ENCODE measurements around the gene NECTIN1. TPM values are rescaled to one million over a fixed set of nuclear protein-coding genes. Genes with fewer than 3 reads are reported as not detected.

NECTIN1 gene
- total RNA-seq, 1 experiment from 2014 or later = 23.8 TPM

DNA sequence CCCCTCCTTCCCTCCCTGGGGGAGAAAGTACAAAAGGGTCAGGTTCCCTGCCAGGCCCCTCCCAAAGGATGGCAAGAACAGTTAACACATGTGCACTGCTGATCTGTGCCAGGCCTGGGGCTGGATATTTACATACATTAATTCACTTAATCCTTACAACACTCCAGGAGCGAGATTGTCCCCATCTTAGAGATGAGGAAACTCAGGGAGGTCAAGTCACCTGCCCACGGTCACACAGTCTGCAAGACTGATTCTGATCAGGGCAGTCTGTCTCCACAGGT lies 36.5 kb downstream of the NECTIN1 start:
- no peak overlapping the region for H3K27ac ChIP-seq (ENCODE audit: low read depth, low read length)
- no peaks in the 10 kb centered on the region for H3K36me3 ChIP-seq (ENCODE audit: control insufficient read depth in 1 of 2, insufficient read depth in 2 of 2, low read length in 2 of 2)
- ATAC-seq (no peak), DNase-seq (ENCODE audit: low read depth, low spot score) (no peak)
- no TSS peak for BruUV-seq (replicated peaks)
- H3K9me3 ChIP-seq (ENCODE audit: control insufficient read depth in 1 of 2, insufficient read depth in 1 of 2, low read depth in 1 of 2, low read length in 2 of 2) = no peaks in the 10 kb centered on the region
- H4K20me1 ChIP-seq (ENCODE audit: insufficient read depth) = no peaks in the 10 kb centered on the region
- intact Hi-C loops (cut with micrococcal nuclease) = no loop called here
- H3K27me3 ChIP-seq (ENCODE audit: insufficient read depth, low read length) = no peaks in the 10 kb centered on the region
- no peak overlapping the region for H3K4me3 ChIP-seq (replicated peaks in 1 of 2; ENCODE audit: low read depth in 1 of 2, low read length in 2 of 2)
- ChIA-PET CTCF (no interaction called here), RAD21 (ENCODE audit: low non-redundant PET in 1 of 2, low total read pairs in 2 of 2, uncharacterized antibody in 2 of 2, unreplicated experiment in 2 of 2) (no interaction called here), POLR2A (no interaction called here)
- H3K9ac ChIP-seq (ENCODE audit: low read length) = no peak overlapping the region
- no peak overlapping the region for H3K4me2 ChIP-seq (ENCODE audit: low read length)
- no peak overlapping the region for H2AFZ ChIP-seq (ENCODE audit: low read depth, low read length, poor library complexity, severe bottlenecking)
- no peaks in the 10 kb centered on the region for H3K9me2 ChIP-seq (ENCODE audit: insufficient read depth)
- H3K79me2 ChIP-seq (ENCODE audit: insufficient read depth, low read length) = peaks cover 15% of the 10 kb centered on the region; the same call in 1 of the 2 replicates
- H3K4me1 ChIP-seq (ENCODE audit: control insufficient read depth in 1 of 2, insufficient read depth in 2 of 2, low read length in 2 of 2) = peaks cover 52 to 65% of the 10 kb centered on the region in 2 experiments
- no peak for TF ChIP-seq TCF7L2 (IDR thresholded peaks at IDR 0.05; ENCODE audit: borderline replicate concordance, extremely low read depth, insufficient read depth, insufficient read length)
- TF ChIP-seq, protein P1, sequence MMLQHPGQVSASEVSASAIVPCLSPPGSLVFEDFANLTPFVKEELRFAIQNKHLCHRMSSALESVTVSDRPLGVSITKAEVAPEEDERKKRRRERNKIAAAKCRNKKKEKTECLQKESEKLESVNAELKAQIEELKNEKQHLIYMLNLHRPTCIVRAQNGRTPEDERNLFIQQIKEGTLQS (IDR thresholded peaks at IDR 0.05) = no peak
- no peak for TF ChIP-seq POLR2AphosphoS5 (IDR thresholded peaks at IDR 0.05; ENCODE audit: low read depth, low read length)
- TF ChIP-seq EGR1 (IDR thresholded peaks at IDR 0.05; ENCODE audit: low read depth) = no peak
- no peak for TF ChIP-seq CBX3 (IDR thresholded peaks at IDR 0.05; ENCODE audit: low read depth)
- no peak for TF ChIP-seq POLR2A (IDR thresholded peaks at IDR 0.05; ENCODE audit: borderline replicate concordance, extremely low read depth, insufficient read depth, insufficient read length)
- TF ChIP-seq ZNF274 (IDR thresholded peaks at IDR 0.05; ENCODE audit: low read depth, low read length) = no peak
- no peak for TF ChIP-seq JUND (IDR thresholded peaks at IDR 0.05)
- TF ChIP-seq RAD21 (IDR thresholded peaks at IDR 0.05; ENCODE audit: low read depth) = no peak
- TF ChIP-seq FOSL1 (IDR thresholded peaks at IDR 0.05; ENCODE audit: low read depth) = no peak
- no peak for TF ChIP-seq YY1 (IDR thresholded peaks at IDR 0.05; ENCODE audit: extremely low read depth, insufficient replicate concordance, low read depth, low read length)
- no peak for TF ChIP-seq EZH2 (IDR thresholded peaks at IDR 0.05)
- TF ChIP-seq ELF1 (IDR thresholded peaks at IDR 0.05; ENCODE audit: borderline replicate concordance, low read depth) = no peak
- no peak for TF ChIP-seq SRF (IDR thresholded peaks at IDR 0.05; ENCODE audit: low read depth)
- TF ChIP-seq, protein P2, sequence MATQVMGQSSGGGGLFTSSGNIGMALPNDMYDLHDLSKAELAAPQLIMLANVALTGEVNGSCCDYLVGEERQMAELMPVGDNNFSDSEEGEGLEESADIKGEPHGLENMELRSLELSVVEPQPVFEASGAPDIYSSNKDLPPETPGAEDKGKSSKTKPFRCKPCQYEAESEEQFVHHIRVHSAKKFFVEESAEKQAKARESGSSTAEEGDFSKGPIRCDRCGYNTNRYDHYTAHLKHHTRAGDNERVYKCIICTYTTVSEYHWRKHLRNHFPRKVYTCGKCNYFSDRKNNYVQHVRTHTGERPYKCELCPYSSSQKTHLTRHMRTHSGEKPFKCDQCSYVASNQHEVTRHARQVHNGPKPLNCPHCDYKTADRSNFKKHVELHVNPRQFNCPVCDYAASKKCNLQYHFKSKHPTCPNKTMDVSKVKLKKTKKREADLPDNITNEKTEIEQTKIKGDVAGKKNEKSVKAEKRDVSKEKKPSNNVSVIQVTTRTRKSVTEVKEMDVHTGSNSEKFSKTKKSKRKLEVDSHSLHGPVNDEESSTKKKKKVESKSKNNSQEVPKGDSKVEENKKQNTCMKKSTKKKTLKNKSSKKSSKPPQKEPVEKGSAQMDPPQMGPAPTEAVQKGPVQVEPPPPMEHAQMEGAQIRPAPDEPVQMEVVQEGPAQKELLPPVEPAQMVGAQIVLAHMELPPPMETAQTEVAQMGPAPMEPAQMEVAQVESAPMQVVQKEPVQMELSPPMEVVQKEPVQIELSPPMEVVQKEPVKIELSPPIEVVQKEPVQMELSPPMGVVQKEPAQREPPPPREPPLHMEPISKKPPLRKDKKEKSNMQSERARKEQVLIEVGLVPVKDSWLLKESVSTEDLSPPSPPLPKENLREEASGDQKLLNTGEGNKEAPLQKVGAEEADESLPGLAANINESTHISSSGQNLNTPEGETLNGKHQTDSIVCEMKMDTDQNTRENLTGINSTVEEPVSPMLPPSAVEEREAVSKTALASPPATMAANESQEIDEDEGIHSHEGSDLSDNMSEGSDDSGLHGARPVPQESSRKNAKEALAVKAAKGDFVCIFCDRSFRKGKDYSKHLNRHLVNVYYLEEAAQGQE (IDR thresholded peaks at IDR 0.05; ENCODE audit: low read depth) = no peak
- TF ChIP-seq EZH2phosphoT487 (IDR thresholded peaks at IDR 0.05; ENCODE audit: borderline replicate concordance) = no peak
- no peak for TF ChIP-seq CEBPB (IDR thresholded peaks at IDR 0.05; ENCODE audit: low read depth)
- TF ChIP-seq SP1 (IDR thresholded peaks at IDR 0.05; ENCODE audit: low read depth) = no peak
- TF ChIP-seq SIN3A (IDR thresholded peaks at IDR 0.05; ENCODE audit: low read depth) = no peak
- no peak for TF ChIP-seq ZBTB33 (IDR thresholded peaks at IDR 0.05; ENCODE audit: extremely low read depth, insufficient replicate concordance, low read length)

All from HCT116 (cell line).